ENCODE data around the gene UBE2O.

Gene UBE2O

GRCh38 chr17:76452660-76453430 lies at the start of gene UBE2O:
UBE2O (minus strand) TSS chr17:76453152; CDS start chr17:76453141, 11 bp downstream.
- peak; percentile 85 to 86 for DNase-seq (ENCODE audit: extremely low read depth in 1 of 2, low read depth in 1 of 2)

DNA sequence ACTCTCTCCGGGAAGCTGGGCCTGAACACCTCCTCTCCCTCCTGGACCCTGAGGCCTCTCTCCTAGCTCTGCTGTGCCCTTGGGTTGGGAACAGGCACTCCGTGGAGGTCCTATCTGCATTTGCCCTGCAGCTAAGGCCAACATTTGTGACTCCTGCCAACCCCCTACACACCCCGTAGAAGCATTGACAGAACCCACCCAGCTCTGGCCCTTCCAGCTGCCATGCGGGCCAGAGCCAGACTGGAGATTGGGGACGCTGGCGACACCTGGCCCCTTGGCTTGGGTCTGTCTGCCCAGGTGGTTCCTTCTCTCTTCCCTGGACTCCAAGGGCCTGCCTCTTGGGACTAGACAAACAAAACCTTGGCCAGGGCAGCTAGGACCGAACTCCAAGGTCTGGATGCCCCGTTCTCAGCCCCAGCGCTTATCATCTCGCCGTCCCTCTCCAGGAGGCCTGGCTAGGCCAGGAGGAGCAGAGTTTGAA lies 48.9 kb upstream of the UBE2O start:
- no peak for DNase-seq (ENCODE audit: extremely low read depth in 1 of 2, low read depth in 1 of 2)

DNA sequence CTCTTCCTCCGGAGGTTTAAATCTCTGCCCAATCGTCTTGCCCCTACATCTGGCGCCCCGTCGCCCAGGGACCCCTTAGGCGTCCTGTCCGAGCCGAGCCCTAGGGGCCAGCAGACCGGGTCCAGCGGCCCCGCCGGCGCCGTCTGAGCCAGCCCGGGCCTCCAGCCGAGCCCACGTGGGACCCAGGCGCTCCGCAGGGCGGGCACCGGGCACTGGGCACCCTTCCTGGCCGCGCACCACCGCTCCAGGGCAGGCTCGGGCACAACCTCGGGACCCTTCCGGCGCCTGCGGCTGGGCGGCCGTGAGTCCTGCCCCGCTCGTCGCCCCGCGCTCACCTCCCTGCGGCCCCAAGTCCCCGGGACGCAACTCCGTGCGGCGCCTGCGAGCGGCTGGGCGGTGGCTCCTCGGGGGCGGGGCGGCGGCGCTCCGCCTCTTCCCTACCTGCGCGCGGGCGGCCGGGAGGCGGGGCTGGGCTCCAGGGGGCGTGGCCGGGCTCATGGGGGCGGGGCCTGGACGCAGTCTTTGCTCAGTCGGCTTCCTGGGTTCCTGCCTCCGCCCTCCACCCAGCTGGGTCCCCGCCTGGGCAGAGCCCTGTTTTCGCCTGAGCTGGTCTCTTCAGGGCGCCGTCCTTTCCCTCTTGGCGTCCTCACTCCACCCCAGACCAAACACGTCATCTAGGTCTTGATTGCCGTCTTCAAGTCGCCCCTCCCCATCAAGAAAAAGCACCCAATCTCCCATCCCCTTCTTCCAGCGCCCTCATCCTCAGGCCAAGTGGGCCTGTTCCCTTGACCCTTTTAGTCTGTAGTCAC lies 48.3 kb upstream of the UBE2O start, which contains the start of gene RHBDF2:
Gene RHBDF2, minus strand, starts transcription at position 406 of the 809 bp plus-strand sequence. CDS start 19,899 bp downstream, outside the sequence.
- DNase-seq (ENCODE audit: extremely low read depth in 1 of 2, low read depth in 1 of 2), result peak; percentile 86 to 95

DNA sequence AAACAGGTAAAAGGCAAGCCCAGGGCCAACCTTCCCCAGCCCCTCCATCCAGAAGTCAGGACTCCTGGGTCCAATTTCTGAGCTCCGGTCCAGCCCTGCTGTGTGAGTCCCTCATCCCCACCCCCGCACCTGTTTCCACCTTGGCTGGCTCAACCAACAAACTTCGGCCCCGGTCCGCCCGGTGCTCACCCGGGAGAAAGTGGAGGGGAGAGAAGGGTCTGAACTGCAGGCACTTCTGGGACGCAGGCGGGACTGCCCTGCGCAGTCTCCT lies 47.7 kb upstream of the UBE2O start:
- DNase-seq (ENCODE audit: extremely low read depth in 1 of 2, low read depth in 1 of 2), result no peak

DNA sequence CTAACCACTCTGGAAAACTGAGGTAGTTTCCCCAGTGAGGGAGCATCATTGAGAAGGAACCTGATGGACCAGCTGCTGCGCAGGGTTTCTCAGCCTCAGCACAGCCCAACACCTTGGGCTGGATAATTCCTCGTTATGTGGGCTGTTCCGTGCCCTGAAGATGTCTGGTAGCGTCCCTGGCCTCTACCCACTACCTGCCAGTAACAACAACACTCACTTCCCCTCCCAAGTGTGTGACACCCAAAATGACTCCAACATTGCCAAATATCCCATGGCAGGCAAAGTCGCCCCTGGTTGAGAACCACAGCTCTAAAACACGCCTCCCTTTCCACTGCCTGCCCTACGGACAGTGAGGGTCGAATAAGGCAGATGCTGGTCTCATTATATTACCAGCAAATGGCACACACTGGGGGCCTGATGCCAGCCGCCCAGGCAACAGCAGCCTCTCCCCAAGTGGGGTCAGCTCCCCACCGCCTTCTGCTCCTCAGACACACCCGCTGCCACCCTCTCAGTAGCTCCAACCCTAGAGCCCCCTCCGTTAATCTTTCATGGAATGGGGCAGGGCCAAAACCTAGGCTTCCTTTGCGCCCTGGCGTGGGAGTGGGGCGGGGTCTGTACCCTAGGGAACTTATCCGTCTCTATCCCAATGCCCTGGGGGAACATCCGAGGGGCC lies 47.3 kb upstream of the UBE2O start:
- DNase-seq (ENCODE audit: extremely low read depth in 1 of 2, low read depth in 1 of 2), result no peak

DNA sequence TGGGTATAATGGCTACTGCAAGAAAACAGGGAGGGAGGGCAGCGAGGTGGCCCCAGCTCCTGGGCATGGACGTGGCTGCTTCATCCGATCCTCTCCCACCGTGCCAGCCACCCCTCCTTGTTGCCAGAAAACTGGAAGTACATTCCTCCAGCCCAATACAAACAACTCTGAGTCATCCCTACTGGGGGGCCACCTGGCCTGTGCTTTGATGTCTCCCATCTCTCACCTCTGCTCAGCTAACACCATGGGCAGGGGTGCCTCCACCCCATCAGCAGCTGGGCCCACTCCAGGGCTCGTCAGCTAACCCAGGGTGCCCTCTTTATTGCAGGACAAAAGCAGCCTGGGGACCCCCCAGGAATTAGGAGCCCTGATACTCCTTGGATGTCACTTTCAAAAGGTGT lies 46.3 kb upstream of the UBE2O start:
- DNase-seq (ENCODE audit: extremely low read depth in 1 of 2, low read depth in 1 of 2), result no peak

GRCh38 chr17:76498876-76499251 lies 45.9 kb upstream of the UBE2O start:
- DNase-seq (ENCODE audit: extremely low read depth in 1 of 2, low read depth in 1 of 2), result no peak

DNA sequence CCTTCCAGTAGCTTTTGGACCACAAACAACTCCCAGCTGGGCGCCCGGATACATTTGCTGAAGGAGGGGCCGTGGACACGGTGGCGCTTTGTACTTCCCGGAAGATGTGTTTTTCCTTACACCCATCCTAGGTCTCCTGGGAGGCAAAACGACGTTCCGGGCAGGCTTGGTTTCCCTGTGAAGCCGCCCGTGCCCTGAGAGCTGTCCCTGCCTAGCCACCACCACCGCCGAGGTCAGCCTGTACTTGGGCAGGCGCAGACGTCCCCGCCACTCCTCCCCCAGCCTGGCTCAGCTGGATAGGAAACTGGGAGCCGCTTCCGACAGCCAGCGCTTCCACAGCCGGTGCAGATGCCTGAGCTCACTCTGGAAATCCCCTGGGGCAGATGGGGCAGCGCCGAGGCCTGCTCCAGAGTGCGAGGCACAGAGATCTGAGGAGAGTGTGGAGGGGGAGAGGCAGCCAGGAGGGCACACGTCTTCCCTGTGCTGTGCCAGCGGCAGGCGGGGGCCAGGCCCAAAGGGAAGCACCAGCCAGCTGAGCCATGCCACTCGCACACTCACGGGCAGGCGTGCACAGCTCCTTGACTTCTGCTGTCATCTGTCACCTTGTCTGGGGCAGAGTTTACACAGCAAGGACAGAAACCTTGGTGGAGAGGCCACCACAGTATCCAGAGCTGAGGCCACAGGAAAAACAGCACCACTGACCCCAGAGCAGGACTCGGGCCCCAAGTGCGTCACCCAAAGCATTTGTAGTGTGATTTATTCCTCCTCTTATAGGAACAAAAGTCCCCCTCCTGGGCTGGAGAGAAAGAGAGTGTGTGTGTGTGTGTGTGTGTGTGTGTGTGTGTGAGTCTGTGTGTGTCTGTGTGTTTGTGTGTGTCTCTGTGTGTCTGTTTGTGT lies 45.3 kb upstream of the UBE2O start:
- DNase-seq (ENCODE audit: extremely low read depth in 1 of 2, low read depth in 1 of 2), result no peak

- no peak for DNase-seq (ENCODE audit: extremely low read depth in 1 of 2, low read depth in 1 of 2)
Observed at GRCh38 chr17:76497699-76497978, 44.7 kb upstream of the UBE2O start.

GRCh38 chr17:76496464-76496863 lies 43.5 kb upstream of the UBE2O start:
- DNase-seq (ENCODE audit: extremely low read depth in 1 of 2, low read depth in 1 of 2), result no peak

DNA sequence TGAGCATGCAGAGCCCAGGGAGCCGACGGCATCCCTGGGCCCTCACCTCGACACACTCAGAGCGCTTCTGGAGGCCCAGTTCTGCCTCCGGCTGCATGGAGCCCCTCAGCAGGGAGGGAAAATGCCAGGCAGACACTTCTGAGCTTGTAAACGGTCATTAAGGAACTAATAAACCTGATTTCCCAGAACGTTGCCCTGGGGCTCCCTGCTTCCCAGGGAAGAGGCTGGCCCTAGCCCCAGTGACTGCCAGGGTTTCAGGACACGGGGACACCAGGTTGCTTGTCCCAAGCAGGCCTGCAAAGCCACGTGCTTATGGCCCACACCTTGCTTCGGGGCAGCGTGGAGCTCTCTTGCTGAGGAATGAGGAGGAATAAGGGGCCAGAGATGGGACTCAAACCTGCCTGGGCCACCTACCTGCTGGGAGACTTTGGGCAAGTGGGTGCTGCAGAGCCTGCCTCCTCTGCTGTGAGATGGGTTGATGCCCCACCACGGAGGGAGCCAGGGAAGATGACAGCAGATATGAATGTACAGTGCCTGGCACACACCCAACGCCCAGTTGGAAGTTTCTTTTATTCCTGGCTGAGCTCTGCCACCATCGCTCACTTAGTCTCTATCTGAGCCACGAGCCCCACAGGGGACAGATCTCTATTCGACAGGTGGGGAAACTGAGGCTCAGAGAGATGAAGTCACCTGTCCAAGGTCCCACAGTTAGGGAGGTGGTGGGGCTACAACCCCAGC lies 42.9 kb upstream of the UBE2O start:
- DNase-seq (ENCODE audit: extremely low read depth in 1 of 2, low read depth in 1 of 2), result no peak

DNA sequence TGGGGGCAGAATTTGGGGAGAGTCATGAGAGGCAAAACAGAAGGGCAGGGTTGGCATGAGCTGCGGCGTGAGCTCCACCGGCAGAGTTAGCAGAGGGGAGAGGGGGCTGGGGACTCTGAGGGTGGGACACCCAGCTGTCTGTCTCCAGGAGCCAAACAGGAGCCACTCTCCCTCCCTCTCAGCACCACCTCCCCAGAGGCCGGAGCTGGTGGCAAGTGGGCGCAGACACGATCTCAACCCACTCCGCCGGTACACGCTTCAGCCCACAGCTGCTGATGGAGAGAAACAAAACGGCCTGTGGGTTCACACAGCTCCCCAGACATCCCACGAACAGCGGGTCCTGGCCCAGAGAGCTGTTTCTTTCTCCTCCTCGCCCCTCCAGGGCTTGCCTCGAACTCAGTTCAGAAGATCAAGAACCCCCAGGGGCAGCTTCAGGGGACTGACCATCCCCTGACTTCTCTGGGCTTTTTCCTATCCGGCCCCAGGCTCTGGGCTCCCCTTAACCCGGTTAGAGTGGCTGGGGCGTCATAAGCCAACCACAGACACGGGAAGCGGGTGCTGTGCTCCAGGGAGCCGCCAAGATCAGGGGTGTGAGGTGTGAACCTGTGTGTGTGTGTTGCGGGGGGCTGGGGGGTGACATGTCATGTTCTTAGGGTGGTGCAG lies 40.7 kb upstream of the UBE2O start:
- no peak for DNase-seq (ENCODE audit: extremely low read depth in 1 of 2, low read depth in 1 of 2)

GRCh38 chr17:76492989-76493501 lies 40.1 kb upstream of the UBE2O start:
- peak in 1 of 2 donors; percentile 53 for DNase-seq (ENCODE audit: extremely low read depth in 1 of 2, low read depth in 1 of 2)

GRCh38 chr17:76492123-76492988 lies 39.4 kb upstream of the UBE2O start:
- no peak for DNase-seq (ENCODE audit: extremely low read depth in 1 of 2, low read depth in 1 of 2)

DNA sequence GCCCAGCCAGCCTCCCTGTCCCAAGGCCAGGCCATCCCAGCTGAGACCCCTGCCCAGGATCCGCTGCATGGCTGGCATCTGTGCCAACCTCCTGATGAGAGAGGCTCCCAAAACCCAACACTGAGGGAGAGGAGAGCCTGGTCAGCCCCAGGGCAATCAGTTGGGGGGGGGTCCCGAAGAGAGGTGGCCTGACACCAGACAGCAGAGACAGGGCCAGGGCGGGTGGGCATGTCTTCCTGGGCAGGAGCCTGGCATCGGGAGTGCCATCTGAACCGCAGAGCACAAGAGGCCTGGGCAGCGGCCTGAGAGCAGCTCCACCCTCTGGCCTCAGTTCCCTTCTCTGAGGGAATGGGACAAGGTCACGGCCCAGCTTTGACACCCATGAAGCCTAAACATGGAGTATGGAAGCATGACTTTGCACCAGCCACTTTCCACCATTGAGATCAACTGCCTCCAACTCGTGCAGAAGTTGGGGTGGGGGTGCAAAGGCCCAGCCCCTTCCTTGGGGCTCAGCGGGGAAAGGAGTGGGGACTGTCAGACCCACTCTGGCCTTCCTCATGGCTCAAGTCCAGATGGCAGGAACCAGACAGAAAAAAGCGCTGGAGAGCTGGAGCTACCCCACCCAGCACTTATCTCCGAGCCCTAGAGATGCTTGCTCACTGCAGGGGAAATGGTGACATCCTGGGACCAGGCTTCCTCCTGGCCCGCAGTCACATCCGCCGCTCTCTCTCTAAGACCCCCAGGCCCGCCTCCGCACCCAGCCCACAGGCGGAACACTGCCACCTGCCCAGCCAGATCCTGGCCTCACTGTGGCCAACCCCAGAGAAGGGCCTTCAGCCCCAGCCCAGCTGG lies 38.5 kb upstream of the UBE2O start:
- DNase-seq (ENCODE audit: extremely low read depth in 1 of 2, low read depth in 1 of 2), result no peak

GRCh38 chr17:76490112-76490710 lies 37.3 kb upstream of the UBE2O start:
- no peak for DNase-seq (ENCODE audit: extremely low read depth in 1 of 2, low read depth in 1 of 2)
